Activated CD8-positive, alpha-beta memory T cell treated with anti-CD3 and anti-CD28 coated beads for 24 hours (primary cell): Measurements from ENCODE around the gene DDX3X.
"Not testable (repeated sequence)": the region's sequence is repeated elsewhere in the genome, so short reads cannot be mapped to it uniquely, and the experiment has no call there.

Experiments
- DNase-seq: peaks from one replicate; pipeline ENCODE4 v3.0.0-alpha.2; 2020

Gene DDX3X

DNA sequence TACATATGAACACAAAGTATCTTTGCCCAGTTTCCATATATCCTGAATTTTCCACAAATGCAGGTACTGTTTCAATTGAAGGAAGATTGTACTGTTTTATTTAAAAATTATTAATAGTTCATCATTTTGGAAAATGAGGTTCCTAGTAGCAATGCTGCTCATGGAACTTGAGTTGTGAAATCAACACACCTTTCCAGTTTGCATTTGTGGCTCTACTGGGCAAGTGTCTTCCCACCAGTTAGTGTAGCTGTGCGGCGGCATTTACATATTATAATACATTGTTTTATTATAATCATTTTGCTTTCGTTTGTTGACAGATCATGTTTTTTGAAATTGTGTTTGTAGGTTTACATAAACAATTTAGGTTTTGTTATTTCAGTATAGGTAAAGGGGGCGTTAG is 2.0 kb upstream of the DDX3X start:
- peak; percentile 37 for DNase-seq

DNA sequence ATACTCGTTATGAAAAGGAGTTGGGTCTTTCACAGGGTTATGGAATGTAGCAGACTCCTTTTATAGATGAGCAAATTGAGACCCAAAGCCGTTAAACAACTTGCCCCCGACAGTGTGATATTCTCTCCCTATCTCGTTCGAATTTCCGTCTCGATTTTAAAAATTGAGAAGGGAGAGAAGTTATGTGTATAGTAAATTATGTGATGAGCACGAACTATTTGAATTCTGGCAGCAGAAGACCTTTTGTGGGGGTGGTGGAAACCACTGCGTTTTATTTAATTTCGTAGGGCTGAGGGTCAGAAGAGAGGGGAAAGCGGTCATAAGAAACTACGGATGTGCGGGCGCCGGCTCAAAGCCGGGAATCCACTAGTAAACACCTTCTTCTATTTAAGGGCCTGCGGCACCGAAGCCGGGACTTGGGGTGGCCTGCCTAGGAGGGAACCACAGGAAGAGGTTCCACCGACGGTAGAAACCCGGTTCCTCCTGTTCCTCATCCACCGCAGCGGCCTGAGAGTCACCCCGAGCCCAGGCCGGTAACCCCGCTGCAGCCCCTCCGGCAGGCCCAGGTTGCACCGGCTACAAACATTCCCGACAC is 1.5 kb upstream of the DDX3X start:
- no peak for DNase-seq

GRCh38 chrX:41333003-41333743 is 789 bp upstream of the DDX3X start:
- DNase-seq, result peak; percentile 96

- DNase-seq, result peak; percentile 96
Measured at GRCh38 chrX:41334363-41335197, 618 bp downstream of the DDX3X start.

- DNase-seq, result no peak
Measured at GRCh38 chrX:41335198-41335957, 1.4 kb downstream of the DDX3X start.

DNA sequence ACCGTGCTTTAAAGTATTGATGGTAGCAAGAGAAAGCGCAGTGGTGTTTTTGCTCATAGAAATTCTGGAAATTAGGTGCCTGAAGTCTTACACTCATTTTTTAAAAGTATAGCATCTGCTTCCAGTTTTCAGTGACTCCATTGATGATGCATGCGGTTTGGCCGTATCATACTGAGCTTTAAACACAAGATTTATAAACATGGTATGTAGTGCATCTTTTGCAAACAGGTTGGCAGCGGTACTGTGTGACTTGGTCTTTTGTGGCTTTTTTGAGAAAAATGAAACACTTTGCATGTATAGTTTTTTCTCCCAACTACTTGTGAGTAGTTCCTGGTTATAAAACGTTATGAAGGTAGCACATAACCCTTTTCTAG is 2.0 kb downstream of the DDX3X start:
- DNase-seq, result no peak

DNA sequence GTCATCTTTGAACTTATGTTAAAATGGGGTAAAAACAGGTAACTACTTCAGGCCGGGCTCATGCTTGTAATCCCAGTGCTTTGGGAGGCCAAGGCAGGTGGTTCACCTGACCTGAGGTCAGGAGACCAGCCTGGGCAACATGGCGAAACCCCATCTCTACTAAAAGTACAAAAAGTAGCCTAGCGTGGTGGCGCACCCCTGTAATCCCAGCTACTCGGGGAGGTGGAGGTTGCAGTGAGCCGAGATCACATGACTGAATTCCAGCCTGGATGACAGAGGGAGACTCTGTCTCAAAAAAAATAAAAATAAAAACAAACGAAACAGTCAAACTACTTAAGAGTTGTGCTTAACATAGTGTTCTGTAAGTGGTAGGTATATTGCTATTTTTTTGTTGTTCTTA is 2.5 kb downstream of the DDX3X start:
- no peak for DNase-seq

GRCh38 chrX:41337140-41337539 is 3.2 kb downstream of the DDX3X start:
- no peak for DNase-seq

- no peak for DNase-seq
Measured at GRCh38 chrX:41338436-41338835, 4.5 kb downstream of the DDX3X start.

DNA sequence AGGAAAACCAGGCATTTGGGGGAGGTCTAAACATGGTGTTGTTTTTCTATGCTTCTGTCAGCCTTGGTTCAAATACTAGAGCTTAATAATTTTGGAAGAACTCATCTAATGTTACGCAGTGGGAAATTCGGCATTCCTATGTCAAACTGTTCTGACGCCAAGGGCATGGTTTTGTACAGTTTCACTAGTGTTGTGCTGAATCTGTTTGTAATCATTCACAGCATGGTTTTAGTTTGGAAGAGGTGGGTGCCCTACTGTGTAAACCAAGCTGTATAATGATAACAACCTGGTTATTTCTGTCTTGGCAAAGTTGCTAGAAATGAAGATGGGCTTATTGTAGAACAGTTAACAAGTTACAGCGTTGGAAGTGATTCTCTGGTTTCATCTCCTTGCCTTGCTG is 5.2 kb downstream of the DDX3X start:
- no peak for DNase-seq

GRCh38 chrX:41344053-41344452 is 10.1 kb downstream of the DDX3X start:
- no peak for DNase-seq

DNA sequence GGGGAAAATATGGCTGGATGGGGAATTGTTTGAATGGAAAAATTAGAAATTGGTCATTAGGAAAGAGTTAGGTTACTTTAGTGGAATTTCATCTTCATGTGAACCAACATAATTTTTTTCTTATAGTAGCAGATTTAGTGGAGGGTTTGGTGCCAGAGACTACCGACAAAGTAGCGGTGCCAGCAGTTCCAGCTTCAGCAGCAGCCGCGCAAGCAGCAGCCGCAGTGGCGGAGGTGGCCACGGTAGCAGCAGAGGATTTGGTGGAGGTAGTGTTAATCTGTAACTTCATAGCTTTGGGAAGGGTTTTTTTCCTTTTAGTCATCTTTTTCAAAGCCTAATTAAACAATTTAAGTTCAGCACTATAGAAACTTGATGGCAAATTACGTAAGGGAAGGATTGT is 13.2 kb downstream of the DDX3X start:
- DNase-seq, result no peak

- DNase-seq, result no peak
Measured at GRCh38 chrX:41348551-41348950, 14.6 kb downstream of the DDX3X start.

- DNase-seq, result no peak
Measured at GRCh38 chrX:41350150-41350975, 16.4 kb downstream of the DDX3X start.

- DNase-seq, result no peak
Measured at GRCh38 chrX:41350976-41351569, 17.1 kb downstream of the DDX3X start.

DNA sequence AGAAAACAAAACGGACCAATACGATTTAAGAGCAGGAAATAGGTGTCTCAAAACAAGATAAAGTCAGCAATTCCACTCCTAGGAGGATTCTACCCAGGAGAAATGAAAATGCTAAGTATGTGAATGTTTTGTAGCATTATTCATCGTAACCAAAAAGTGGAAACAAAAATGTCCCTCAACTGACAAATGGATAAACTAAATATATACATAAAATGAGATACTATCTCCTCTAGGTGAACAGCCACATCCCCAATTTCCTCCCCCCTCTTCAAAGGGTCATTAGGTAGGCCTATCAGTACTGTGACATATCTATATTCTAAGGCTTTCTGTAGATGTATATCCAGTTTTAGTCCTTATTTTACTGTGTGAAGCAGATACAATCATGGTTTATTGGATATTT is 18.0 kb downstream of the DDX3X start:
- no peak for DNase-seq

DNA sequence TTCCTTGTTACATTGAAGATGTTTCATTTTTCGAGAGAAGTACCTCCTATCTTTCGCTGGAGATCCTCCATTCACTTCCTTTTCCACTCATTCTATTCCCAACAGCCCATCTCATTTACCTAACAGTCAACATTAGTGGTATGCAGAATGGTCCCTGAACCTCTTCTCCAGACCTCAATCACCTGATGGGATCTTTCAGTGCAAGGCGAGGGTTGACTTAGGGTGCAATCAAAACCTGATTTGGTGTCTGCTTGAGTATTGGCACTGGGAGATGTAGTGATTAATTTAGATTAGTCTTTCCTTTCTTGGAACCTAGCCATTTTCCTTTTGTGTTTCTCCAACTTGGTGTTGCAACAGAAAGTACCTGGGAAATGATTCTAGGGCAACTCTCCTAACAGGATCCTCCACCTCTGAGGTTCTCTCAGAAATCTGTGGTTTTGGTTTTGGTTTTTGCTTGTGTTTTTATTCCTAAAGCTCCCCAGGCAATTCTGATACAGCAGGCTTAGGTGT is 18.4 kb downstream of the DDX3X start:
- no peak for DNase-seq

GRCh38 chrX:41353985-41354384 is 20.0 kb downstream of the DDX3X start:
- DNase-seq, result peak; percentile 11

DNA sequence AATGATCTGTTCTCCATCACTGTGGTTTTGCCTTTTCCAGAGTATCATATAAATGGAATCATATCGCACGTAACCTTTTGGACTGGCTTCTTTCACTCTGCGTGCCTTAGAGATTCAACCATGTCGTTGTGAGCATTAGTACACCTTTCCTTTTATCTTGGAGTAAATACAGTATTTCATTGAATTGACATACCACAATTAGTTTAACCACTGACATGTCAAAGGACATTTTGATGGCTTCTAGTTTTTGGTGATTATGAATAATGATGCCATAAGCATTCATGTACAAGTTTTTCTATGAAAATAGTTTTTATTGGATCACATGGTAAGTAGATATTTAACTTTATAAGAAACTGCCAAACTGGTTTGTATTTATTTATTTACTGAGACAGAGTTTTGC is 35.2 kb downstream of the DDX3X start:
- no peak for DNase-seq

DNA sequence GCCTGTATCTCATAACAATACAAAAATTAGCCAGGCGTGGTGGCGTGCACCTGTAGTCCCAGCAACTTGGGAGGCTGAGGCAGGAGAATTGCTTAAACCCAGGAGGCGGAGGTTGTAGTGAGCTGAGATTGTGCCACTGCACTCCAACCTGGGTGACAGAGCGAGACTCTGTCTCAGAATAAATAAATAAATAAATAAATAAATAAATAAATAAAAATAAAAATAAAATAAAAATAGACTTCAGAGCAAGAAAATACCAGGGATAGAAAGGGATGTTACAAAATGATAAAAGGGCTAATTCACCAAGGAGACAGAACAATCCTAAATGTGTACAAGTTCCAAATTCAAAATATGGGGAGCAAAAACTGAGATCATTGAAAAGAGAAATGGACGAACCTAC is 37.6 kb downstream of the DDX3X start:
- DNase-seq, result not testable (repeated sequence)

GRCh38 chrX:41373989-41374606 is 40.1 kb downstream of the DDX3X start:
- no peak for DNase-seq
